Glutamatergic neuron (in vitro differentiated cells): ENCODE data around the gene RCSD1. TPM values are rescaled to one million over a fixed set of nuclear protein-coding genes. Genes with fewer than 3 reads are reported as not detected.

Experiments
- DNase-seq: peaks from one replicate; pipeline ENCODE4 v3.0.0; 2022
- H3K27ac Mint-ChIP-seq: one replicate; pipeline ENCODE4 v1.8.0; 2020; ENCODE audit warnings: mild to moderate bottlenecking, mixed read lengths, inconsistent platforms; ENCODE audit not compliant: unreplicated experiment
- H3K27me3 Mint-ChIP-seq: one replicate; pipeline ENCODE4 v1.8.0; 2020; ENCODE audit warnings: mild to moderate bottlenecking, moderate library complexity, mixed read lengths, inconsistent platforms; ENCODE audit not compliant: unreplicated experiment
- H3K36me3 Mint-ChIP-seq: one replicate; pipeline ENCODE4 v1.8.0; 2020; ENCODE audit warnings: mild to moderate bottlenecking, mixed read lengths, inconsistent platforms; ENCODE audit not compliant: unreplicated experiment
- H3K4me1 Mint-ChIP-seq: one replicate; pipeline ENCODE4 v1.8.0; 2020; ENCODE audit warnings: mild to moderate bottlenecking, low read depth, mixed read lengths, inconsistent platforms; ENCODE audit not compliant: unreplicated experiment
- H3K4me3 Mint-ChIP-seq: one replicate; pipeline ENCODE4 v1.8.0; 2020; ENCODE audit warnings: mild to moderate bottlenecking, mixed read lengths, inconsistent platforms; ENCODE audit not compliant: unreplicated experiment
- H3K9me3 Mint-ChIP-seq: one replicate; pipeline ENCODE4 v1.8.0; 2020; ENCODE audit warnings: mild to moderate bottlenecking, moderate library complexity, mixed read lengths, inconsistent platforms; ENCODE audit not compliant: unreplicated experiment
- CTCF ChIP-seq: fragments of 200-600 bp; sonication (generic); IDR thresholded peaks from one replicate; pipeline ENCODE4 v1.5.0; 2021; ENCODE audit not compliant: partially characterized antibody, unreplicated experiment
- total RNA-seq: library from RNA; stranded (reverse); fragmentation: NEBNext Ultra II Directional; extraction: Animal tissue kit (Norgen Biotek cat#: 25700); gene quantifications from one replicate; pipeline ENCODE4 v1.2.1, GENCODE V29; 2021; ENCODE audit not compliant: unreplicated experiment

The RCSD1 gene
- total RNA-seq, 1 donor from 2014 or later, result not detected

GRCh38 chr1:167687919-167688519 lies 58.0 kb downstream of the RCSD1 start:
- Mint-ChIP-seq H3K27me3 (peaks cover 6% of the 10 kb centered on the region), H3K36me3 (no peaks in the 10 kb centered on the region), H3K4me1 (peaks cover 9% of the 10 kb centered on the region), H3K9me3 (no peaks in the 10 kb centered on the region), H3K27ac (no peak overlapping the region), H3K4me3 (no peak overlapping the region)
- peak; percentile 76 for DNase-seq
- peak; percentile 87 for TF ChIP-seq CTCF

- TF ChIP-seq CTCF, result no peak
- Mint-ChIP-seq H3K4me1 (peaks cover 6% of the 10 kb centered on the region), H3K27me3 (peaks cover 2% of the 10 kb centered on the region), H3K9me3 (no peaks in the 10 kb centered on the region), H3K36me3 (no peaks in the 10 kb centered on the region), H3K27ac (no peak overlapping the region), H3K4me3 (no peak overlapping the region)
- no peak for DNase-seq
Observed at GRCh38 chr1:167689567-167689920, 59.5 kb downstream of the RCSD1 start.

- Mint-ChIP-seq H3K27me3 (peaks cover 5% of the 10 kb centered on the region), H3K36me3 (no peaks in the 10 kb centered on the region), H3K9me3 (no peaks in the 10 kb centered on the region), H3K27ac (no peak overlapping the region), H3K4me3 (no peak overlapping the region), H3K4me1 (peaks cover 6% of the 10 kb centered on the region)
- no peak for TF ChIP-seq CTCF
- DNase-seq, result no peak
Observed at GRCh38 chr1:167690053-167690452, 60.0 kb downstream of the RCSD1 start.

- no peak overlapping the region for H3K4me3 Mint-ChIP-seq
- peaks cover 6% of the 10 kb centered on the region for H3K36me3 Mint-ChIP-seq
- H3K27me3 Mint-ChIP-seq, result peaks cover 6% of the 10 kb centered on the region
- H3K9me3 Mint-ChIP-seq, result no peaks in the 10 kb centered on the region
- no peaks in the 10 kb centered on the region for H3K4me1 Mint-ChIP-seq
- no peak for TF ChIP-seq CTCF
- no peak overlapping the region for H3K27ac Mint-ChIP-seq
- no peak for DNase-seq
Observed at GRCh38 chr1:167693425-167694045, 63.5 kb downstream of the RCSD1 start.

GRCh38 chr1:167694691-167695090 lies 64.7 kb downstream of the RCSD1 start:
- no peaks in the 10 kb centered on the region for H3K9me3 Mint-ChIP-seq
- TF ChIP-seq CTCF, result no peak
- no peak overlapping the region for H3K4me3 Mint-ChIP-seq
- DNase-seq, result no peak
- H3K27ac Mint-ChIP-seq, result no peak overlapping the region
- no peaks in the 10 kb centered on the region for H3K4me1 Mint-ChIP-seq
- peaks cover 6% of the 10 kb centered on the region for H3K36me3 Mint-ChIP-seq
- H3K27me3 Mint-ChIP-seq, result peaks cover 6% of the 10 kb centered on the region
